A673 (cell line): Measurements from ENCODE around the gene MAMDC4.

Experiments used
- EZH2 ChIP-seq: fragments of 200-600 bp; sonication (generic); IDR thresholded peaks from 2 replicates; pipeline ENCODE4 v1.6.1; 2017; ENCODE audit warnings: borderline replicate concordance, low read depth, mild to moderate bottlenecking, mixed read lengths, antibody characterized with exemption, low read length; ENCODE audit not compliant: poor library complexity, severe bottlenecking
- TF ChIP-seq, protein P1 (sequence below): fragments of 300-800, 200-600 bp; sonication (generic); conservative IDR thresholded peaks from 2 replicates; pipeline ENCODE4 v1.5.1; 2017; ENCODE audit warnings: low read depth, mild to moderate bottlenecking, antibody characterized with exemption, low read length, moderate library complexity, mixed read lengths

DNA sequence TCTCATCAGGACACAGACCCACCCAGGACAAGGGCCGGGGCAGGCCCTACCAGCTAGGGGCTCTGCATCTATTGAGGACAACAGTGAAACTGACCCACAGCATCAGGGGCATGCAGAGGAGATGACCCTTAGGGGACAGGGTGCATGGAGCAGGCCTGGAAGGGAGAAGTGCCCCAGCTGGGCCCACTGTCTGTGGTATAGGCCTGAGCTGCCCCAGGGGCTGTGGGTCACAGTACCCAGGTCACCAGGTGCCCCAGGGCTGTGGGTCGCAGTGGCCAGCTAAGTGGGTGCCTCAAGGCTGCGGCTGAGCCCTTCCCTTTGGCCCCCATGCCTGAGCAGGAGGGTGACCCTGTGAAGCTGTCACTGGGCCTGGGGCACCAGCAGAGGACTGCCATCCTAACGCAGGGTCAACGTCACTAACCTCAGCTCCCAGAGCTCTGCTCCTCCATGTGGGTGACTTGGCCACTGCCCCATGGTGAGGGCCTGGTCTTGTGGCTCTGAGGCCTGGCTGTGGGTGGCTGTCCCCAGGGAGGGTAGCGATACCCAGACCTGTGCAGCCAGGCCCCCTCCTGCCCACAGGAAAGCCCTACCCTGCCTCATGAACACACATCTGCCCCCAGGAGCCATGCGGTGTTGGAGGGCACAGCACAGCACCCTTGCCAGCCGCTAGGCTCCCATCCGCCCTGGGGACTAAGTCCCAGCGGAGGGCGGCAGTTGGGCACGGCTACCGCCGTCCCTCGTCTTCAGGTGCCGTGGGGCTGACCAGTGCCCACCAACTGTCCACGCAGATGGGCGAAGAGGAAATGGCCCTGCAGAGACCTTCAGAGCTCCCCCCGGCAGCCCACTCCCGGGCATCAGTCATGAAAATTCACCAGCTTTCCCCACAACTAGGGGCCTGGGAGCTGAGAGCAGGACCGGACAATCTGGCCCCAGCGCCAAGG lies 9.1 kb downstream of the MAMDC4 start:
- TF ChIP-seq, protein P1, sequence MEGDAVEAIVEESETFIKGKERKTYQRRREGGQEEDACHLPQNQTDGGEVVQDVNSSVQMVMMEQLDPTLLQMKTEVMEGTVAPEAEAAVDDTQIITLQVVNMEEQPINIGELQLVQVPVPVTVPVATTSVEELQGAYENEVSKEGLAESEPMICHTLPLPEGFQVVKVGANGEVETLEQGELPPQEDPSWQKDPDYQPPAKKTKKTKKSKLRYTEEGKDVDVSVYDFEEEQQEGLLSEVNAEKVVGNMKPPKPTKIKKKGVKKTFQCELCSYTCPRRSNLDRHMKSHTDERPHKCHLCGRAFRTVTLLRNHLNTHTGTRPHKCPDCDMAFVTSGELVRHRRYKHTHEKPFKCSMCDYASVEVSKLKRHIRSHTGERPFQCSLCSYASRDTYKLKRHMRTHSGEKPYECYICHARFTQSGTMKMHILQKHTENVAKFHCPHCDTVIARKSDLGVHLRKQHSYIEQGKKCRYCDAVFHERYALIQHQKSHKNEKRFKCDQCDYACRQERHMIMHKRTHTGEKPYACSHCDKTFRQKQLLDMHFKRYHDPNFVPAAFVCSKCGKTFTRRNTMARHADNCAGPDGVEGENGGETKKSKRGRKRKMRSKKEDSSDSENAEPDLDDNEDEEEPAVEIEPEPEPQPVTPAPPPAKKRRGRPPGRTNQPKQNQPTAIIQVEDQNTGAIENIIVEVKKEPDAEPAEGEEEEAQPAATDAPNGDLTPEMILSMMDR: no peak
- TF ChIP-seq EZH2: no peak
